ENCODE measurements around the gene ZCCHC7. TPM values are rescaled to one million over a fixed set of nuclear protein-coding genes. Genes with fewer than 3 reads are reported as not detected.

ZCCHC7 gene
- total and polyA plus RNA-seq, 9 of the 15 experiments (the other 6 are each of a cell fraction or from before 2014, with no cell fraction given), result 34.1 to 68.9 (median 48.8) TPM

GRCh38 chr9:37341704-37342103 is 221.3 kb downstream of the ZCCHC7 start:
- H4K20me1 ChIP-seq (replicated peaks; ENCODE audit: control insufficient read depth, insufficient read depth, low read length), result no peaks in the 10 kb centered on the region
- WGBS (ENCODE audit: insufficient coverage, low coverage, missing lambda C conversion rate), result 100% methylated on average over 2 of the region's 2 CpGs

More at GRCh38 chr9:37341704-37342103, 221.3 kb downstream of the ZCCHC7 start:
- no peak for DNase-seq (ENCODE audit: extremely low read depth in 1 of 4, low spot score in 3 of 4)
- Histone ChIP-seq H3K36me3 (ENCODE audit: control insufficient read depth, insufficient read depth, low read length) (peaks cover 6% of the 10 kb centered on the region; the same call in 2 of the 3 replicates), H2AFZ (ENCODE audit: low read depth, low read length) (no peak overlapping the region), H3K4me2 (ENCODE audit: insufficient read depth, low read length) (no peak overlapping the region), H3K9me3 (replicated peaks; ENCODE audit: control insufficient read depth, insufficient read depth, low read depth, low read length) (no peaks in the 10 kb centered on the region), H3K9me1 (ENCODE audit: control insufficient read depth, insufficient read depth, low read length) (no peaks in the 10 kb centered on the region), H3K79me2 (ENCODE audit: control insufficient read depth, insufficient read depth, low read length) (peaks cover 17% of the 10 kb centered on the region), H3K27me3 (ENCODE audit: control insufficient read depth in 2 of 2, insufficient read depth in 2 of 2, low read length in 2 of 2) (no peaks in the 10 kb centered on the region), H3K4me1 (replicated peaks in 1 of 2; ENCODE audit: control insufficient read depth in 2 of 2, insufficient read depth in 2 of 2, low read length in 2 of 2) (peaks cover 0 to 18% of the 10 kb centered on the region in 2 experiments; a peak in 3 of 5 replicates), H3K4me3 (no peak overlapping the region), H3K9ac (ENCODE audit: insufficient read depth in 1 of 2, low read depth in 2 of 2, low read length in 2 of 2) (no peak overlapping the region), H3K27ac (ENCODE audit: extremely low read depth, low read depth, low read length) (no peak overlapping the region)
- TF ChIP-seq ZNF263 (CRISPR knock-in tag; IDR thresholded peaks at IDR 0.05; ENCODE audit: borderline replicate concordance), result no peak
- TF ChIP-seq RFX1 (IDR thresholded peaks at IDR 0.05), result no peak
- TF ChIP-seq ZC3H4 (CRISPR knock-in tag; IDR thresholded peaks at IDR 0.05; ENCODE audit: borderline replicate concordance), result no peak
- no peak for TF ChIP-seq ZNF431 (CRISPR knock-in tag; IDR thresholded peaks at IDR 0.05)
- no peak for TF ChIP-seq ZNF449 (CRISPR knock-in tag; IDR thresholded peaks at IDR 0.05)
- no peak for TF ChIP-seq ZNF444 (CRISPR knock-in tag; IDR thresholded peaks at IDR 0.05)
- no peak for TF ChIP-seq TRIM25 (IDR thresholded peaks at IDR 0.05; ENCODE audit: borderline replicate concordance)
- TF ChIP-seq ZNF175 (CRISPR knock-in tag; IDR thresholded peaks at IDR 0.05; ENCODE audit: low read depth), result no peak
- no peak for FAIRE-seq
- intact Hi-C loops (cut with micrococcal nuclease), result no loop called here
- BruUV-seq (replicated peaks), result no TSS peak
- ATAC-seq, result no peak
- ChIA-PET POLR2A (interaction anchor here (0.8 to 1.7 kb wide), 3 partner anchors 10 to 24 kb away, joined by 3 to 6 read pairs (median 3); no protein-coding TSS in a partner anchor), CTCF (ENCODE audit: low intra/inter-chr PET ratio) (no interaction called here)
- in situ Hi-C loops (cut with MboI), result no loop called here
